H1 (cell line): ENCODE measurements around the gene LRRK1.

Experiments
- EGR1 ChIP-seq: IDR thresholded peaks from 2 replicates; pipeline ENCODE4 v1.6.1; 2011; ENCODE audit warnings: low read depth, low read length, borderline replicate concordance
- EP300 ChIP-seq, 2 experiments: IDR thresholded peaks; 1 replicate in 1 of 2; 2 replicates in 1 of 2; pipeline ENCODE4 v1.6.1; 2011 to 2012; ENCODE audit warnings: low read depth in 2 of 2, low read length in 2 of 2, mild to moderate bottlenecking in 2 of 2, borderline replicate concordance in 1 of 2, inconsistent platforms in 1 of 2, moderate library complexity in 1 of 2
- JUN ChIP-seq: IDR thresholded peaks from 2 replicates; pipeline ENCODE4 v1.6.1; 2011; ENCODE audit warnings: low read depth, mild to moderate bottlenecking, improper control_type of control experiment, low read length
- POLR2AphosphoS5 ChIP-seq: IDR thresholded peaks from 2 replicates; pipeline ENCODE4 v1.6.1; 2011; ENCODE audit warnings: low read depth, low read length
- RXRA ChIP-seq: IDR thresholded peaks from 2 replicates; pipeline ENCODE4 v1.6.1; 2011; ENCODE audit warnings: low read depth, mild to moderate bottlenecking, low read length, moderate library complexity; ENCODE audit not compliant: insufficient read depth
- TF ChIP-seq, protein P1 (sequence below), 3 experiments: IDR thresholded peaks; 1 replicate in 2 of 3; 2 replicates in 1 of 3; pipeline versions ENCODE4 v1.5.1 to v1.6.1; 2011; ENCODE audit warnings: low read length in 3 of 3, mild to moderate bottlenecking in 3 of 3, inconsistent platforms in 2 of 3, low read depth in 1 of 3, moderate library complexity in 1 of 3; ENCODE audit not compliant: insufficient read depth in 1 of 3; ENCODE audit errors: control extremely low read depth in 1 of 3

DNA sequence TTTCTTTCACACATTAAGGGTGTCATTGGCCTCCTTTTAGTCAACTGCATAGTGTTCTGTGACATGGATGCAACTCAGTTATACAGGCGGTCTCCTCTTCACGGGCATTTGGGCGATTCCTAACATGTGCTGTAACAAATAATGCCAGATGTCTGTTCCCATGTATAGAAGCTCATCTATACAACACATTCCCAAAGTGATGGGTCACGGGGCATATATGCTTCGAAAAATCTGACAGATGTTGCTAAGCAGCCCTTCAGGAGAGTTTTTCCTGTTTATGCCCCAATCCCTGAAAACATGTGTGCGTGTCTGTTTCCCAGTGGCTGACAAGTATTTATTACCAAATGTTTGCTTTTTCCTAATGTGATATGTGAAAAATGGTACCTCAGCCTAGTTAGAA, 25.8 kb downstream of the LRRK1 start:
- TF ChIP-seq, protein P1, sequence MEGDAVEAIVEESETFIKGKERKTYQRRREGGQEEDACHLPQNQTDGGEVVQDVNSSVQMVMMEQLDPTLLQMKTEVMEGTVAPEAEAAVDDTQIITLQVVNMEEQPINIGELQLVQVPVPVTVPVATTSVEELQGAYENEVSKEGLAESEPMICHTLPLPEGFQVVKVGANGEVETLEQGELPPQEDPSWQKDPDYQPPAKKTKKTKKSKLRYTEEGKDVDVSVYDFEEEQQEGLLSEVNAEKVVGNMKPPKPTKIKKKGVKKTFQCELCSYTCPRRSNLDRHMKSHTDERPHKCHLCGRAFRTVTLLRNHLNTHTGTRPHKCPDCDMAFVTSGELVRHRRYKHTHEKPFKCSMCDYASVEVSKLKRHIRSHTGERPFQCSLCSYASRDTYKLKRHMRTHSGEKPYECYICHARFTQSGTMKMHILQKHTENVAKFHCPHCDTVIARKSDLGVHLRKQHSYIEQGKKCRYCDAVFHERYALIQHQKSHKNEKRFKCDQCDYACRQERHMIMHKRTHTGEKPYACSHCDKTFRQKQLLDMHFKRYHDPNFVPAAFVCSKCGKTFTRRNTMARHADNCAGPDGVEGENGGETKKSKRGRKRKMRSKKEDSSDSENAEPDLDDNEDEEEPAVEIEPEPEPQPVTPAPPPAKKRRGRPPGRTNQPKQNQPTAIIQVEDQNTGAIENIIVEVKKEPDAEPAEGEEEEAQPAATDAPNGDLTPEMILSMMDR (IDR thresholded peaks at IDR 0.05; ENCODE audit: control extremely low read depth in 1 of 3, insufficient read depth in 1 of 3, low read depth in 1 of 3, low read length in 3 of 3) = no peak
- TF ChIP-seq JUN (no peak), EP300 (IDR thresholded peaks at IDR 0.05; ENCODE audit: borderline replicate concordance in 1 of 2, low read depth in 2 of 2, low read length in 2 of 2) (no peak), POLR2AphosphoS5 (no peak), EGR1 (no peak), RXRA (no peak)
